Measurements from ENCODE around the gene GRID2IP.
A peak's percentile ranks its signal among the peaks of the same experiment; 100 is the strongest.

The GRID2IP gene

DNA sequence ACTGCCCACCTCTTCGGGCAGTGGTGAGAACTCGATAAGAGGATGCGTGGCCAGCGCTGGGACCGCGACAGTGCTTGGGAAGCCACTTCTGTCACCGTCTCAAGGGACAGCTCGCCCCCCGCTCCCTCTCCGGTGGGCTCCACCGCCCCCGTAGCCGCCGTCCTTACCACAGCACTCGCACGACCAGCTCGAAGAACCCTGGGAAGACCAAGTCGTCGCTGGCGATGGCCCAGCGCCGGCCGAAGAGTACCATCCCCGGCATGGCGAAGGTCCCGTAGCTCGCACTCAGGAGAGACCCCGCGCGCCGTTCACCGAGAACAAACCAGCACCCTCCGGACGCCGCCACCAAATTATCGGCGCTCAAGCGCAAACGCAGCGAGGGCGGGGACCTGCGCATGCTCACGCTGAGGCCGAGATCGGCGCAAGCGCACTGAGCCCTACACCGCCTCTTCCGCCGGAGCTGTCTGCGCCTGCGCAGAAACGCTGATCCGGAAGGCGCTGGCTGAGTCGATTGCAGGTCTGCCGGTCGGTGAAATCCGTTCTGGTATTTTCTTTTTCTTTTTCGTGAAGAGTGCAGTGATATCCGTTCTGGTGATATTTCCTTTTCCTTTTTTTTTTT lies 103.6 kb downstream of the GRID2IP start, which contains the start of gene DAGLB:
Gene DAGLB (minus strand): TSS at position 374 of the 619 bp plus-strand sequence. CDS start 112 bp downstream, at position 262.
- DNase-seq (ENCODE audit: low read depth): peak; percentile 77
